NCI-H82 (cell line): ENCODE data around the gene POLDIP3.

Source experiments
- DNase-seq: peaks from one replicate; lab custom pipeline; 2025; lab: John Stamatoyannopoulos, UW

POLDIP3 gene

GRCh38 chr22:42614312-42615091 is at the start of gene POLDIP3:
Gene POLDIP3, minus strand, starts transcription at chr22:42614883. Its CDS starts 26 bp downstream, at chr22:42614857.
- DNase-seq: peak; percentile 98

GRCh38 chr22:42661985-42662831 is 47.5 kb upstream of the POLDIP3 start:
- peak; percentile 79 for DNase-seq

DNA sequence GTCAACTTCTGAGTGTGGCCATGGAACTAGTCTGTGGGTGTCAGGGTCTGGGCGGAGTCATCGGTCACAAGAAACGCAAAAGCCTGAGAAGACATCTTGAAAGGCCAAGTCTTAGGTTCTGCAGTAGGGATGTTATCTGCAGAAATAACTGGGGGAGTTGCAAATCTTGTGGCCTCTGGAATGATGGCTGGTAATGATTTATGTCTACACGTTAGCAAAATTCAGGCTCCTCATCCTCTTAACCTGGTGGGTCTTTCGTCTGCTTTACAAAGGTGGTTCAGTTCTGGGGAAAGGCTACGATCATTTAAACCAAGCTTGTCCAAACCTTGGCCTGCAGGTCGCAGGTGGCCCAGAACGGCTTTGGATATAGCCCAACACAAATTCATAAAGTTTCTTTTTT is 41.9 kb upstream of the POLDIP3 start:
- DNase-seq: no peak

DNA sequence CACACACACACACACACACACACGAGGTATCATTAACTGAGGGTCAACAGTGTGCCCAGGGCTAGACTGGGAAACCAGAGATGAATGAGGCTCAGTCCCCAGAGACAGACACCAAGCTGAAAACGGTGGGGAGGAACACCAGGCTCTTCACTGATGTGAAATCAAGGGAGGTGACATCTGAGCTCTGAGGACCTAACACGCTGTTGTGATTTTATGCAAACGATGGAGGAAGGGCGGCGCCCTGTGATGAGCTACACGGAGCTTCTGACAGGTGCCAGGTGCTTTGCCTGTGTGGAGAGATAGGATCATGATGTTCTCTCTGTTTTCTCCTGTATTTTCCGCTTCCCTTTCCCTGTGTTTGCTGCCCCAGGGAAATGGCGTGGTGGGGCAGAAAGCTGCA is 41.0 kb upstream of the POLDIP3 start:
- no peak for DNase-seq

GRCh38 chr22:42654436-42655073 is 39.9 kb upstream of the POLDIP3 start:
- no peak for DNase-seq

- DNase-seq: no peak
These were observed 39.3 kb upstream of the POLDIP3 start for GRCh38 chr22:42653999-42654398.

- no peak for DNase-seq
These were observed 36.5 kb upstream of the POLDIP3 start for GRCh38 chr22:42651134-42651533.

DNA sequence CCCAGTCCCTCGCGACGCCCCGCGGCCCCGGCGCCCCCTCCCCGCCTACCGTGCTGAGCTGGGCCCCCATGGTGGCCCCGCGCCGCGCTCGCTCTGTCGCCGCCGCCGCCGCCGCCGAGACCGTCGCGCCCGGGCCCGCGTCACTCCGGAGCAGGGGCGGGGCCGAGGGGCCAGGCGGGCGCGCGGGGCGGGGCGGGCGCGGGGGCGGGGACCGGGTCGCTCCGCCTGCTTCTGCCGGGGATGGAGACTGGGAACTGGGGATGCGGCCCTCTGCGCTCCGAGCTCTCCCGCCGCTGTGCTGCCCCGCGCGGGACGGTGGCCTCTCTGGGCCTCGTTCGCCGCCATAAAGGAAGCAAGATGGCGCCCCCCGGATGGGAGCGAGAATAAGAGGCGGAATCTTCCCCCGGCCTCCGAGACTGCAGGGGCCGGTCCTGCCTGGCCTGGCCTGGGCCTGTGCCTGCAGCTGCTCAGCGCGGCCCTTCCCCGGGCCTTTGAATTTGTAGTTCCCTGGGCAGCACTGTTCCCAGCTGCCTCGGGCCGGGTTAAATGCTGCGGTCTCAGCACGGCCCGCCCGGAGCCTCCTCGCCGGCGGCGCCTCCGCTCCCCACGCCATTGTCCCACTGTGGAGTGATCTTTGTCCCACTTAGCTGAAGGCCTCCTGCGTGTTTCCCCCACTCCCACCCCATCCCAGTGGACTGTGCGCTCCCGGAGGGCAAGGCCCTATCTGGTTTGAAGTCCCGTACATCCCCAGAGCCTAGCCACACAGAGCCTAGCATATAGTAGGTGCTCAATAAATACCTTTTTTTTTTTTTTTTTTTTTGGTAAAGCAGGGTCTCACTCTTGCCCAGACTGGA is 34.8 kb upstream of the POLDIP3 start, which contains the start of gene CYB5R3:
Gene CYB5R3, minus strand, starts transcription at position 147 of the 854 bp plus-strand sequence. Its CDS starts 77 bp downstream, at position 70.
- peak; percentile 74 for DNase-seq

- DNase-seq: peak; percentile 55
These were observed 33.9 kb upstream of the POLDIP3 start for GRCh38 chr22:42648368-42649245.

DNA sequence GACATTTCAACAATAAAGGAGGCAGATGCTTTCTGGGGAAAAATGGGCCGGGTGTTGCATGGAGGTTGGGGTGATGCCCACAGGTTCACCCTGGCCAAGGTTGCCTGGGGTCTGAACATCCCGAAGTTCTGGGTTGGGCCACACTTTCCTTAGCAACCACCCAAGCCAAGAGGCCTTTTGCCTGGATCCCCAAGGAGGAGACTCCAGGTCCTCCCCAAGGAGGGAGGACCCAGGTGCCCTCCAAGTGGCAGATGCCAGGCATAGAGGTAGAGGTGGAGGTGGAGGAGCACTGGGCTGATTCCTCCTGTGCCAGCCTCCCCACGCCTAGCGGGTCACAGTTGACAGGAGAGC is 33.3 kb upstream of the POLDIP3 start:
- no peak for DNase-seq

DNA sequence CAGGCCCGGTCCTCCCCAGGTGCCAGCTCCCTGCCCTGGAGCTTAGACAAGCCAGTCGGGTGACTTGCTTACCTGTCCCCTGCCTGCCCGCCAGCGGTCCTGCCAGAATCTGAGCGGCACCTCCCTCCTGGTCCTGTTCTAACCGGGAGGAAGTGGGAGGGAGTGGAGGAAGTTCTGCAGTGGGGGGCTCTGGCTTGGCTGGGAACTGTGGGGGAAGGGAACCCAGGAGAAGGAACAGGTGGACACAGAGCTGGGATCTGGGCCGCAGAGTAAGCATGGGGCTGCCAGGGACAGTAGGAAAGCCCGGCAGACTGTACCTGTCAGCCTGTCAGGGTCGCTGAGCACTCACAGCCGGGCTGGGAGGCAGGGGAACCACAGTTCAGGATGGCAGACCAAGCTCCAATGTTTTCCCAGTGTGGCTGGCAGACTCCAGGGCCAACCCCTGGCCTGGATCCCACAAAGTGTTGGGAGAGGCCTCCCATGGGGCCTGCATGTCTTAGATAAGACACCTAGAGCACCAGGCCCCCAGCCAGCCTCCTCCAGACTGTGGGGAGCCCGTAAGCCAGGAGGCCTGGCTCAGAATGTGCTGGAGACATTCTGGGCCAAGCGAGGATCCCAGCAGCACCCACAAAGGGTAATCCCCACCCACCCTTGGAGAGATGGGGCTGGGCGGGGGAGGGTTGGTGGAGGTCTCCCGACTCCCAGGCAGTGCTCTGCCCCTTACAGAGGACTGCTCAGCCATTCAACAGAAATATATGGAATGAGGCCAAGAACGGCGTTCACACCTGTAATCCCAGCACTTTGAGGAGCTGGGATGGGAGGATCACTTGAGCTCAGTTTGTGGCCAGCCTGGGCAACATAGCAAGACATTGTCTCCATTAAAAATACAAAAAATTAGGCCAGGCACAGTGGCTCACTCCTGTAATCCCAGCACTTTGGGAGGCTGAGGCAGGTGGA is 32.2 kb upstream of the POLDIP3 start:
- DNase-seq: no peak

DNA sequence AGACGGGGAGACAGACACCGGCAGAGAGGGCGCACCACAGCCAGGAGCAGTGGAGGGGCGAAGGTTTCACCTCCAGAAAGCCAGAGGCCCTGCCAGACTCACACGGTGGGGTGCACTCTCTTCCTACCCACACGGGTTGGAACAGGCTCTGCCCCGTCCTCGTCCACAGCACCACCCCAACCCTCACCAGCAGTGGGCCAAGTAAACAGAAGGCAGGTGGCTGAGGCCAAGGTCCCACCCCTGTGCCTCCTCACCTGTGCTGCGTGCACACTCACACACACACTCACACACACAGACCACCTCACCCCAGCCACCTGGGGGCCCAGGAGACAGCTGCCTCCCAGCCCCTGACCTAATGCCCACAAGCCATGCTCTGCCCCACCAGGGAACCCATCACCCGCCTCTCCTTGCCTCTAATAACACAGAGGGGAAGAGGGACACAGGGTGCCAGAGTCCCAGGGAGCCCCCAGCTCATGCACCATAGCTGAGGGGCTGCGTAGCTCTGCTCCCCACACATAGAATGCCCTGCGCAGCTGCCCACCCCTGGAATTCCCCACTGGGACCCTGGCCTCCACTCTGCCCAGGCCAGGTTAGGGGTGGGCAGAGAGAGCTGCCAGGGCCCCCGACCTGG is 31.4 kb upstream of the POLDIP3 start:
- no peak for DNase-seq

GRCh38 chr22:42645341-42645937 is 30.8 kb upstream of the POLDIP3 start:
- DNase-seq: peak; percentile 20

DNA sequence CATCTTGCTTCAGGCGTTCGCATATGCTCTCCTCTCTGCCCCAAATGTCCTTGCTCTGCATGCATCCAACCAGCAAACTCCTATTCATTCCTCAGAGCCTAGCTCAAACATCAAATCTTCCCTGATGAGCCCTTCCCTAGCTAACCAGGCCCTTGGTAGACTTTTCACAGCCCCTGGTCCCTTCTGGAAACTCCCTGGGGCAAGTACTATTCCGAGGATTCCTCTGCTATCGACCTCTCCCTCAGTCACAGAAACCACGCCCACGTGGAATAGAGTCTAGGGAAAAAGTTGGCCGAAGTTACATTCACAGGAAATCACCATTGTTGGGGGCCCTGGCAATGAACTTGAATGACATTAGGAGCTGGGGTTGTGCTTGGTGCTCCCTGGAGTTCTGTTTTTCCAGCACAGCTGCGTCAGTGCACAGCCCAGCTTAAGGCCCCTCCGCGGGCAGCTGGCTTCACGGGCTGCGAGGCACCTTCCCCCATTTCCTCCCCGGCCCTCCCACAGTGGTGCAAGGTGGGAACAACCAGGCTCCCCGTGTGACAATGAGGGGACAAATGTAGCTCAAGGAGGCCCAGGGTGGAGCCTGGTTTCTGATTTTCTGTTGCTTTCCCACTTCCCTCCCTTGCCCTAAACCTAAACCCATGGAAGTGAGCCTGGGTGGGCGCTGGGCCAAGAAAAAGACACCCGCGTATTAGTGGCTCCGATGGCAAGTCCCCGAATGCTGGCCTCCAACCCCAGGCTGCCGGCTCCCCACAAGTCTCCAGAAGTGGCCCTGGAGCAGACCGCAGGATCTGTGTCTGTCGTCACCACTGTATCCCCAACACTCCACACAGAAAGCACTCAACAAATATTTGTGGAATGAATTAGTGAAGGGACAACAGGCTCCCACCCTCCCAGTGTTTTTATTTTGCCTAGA is 30.0 kb upstream of the POLDIP3 start:
- peak; percentile 22 for DNase-seq

DNA sequence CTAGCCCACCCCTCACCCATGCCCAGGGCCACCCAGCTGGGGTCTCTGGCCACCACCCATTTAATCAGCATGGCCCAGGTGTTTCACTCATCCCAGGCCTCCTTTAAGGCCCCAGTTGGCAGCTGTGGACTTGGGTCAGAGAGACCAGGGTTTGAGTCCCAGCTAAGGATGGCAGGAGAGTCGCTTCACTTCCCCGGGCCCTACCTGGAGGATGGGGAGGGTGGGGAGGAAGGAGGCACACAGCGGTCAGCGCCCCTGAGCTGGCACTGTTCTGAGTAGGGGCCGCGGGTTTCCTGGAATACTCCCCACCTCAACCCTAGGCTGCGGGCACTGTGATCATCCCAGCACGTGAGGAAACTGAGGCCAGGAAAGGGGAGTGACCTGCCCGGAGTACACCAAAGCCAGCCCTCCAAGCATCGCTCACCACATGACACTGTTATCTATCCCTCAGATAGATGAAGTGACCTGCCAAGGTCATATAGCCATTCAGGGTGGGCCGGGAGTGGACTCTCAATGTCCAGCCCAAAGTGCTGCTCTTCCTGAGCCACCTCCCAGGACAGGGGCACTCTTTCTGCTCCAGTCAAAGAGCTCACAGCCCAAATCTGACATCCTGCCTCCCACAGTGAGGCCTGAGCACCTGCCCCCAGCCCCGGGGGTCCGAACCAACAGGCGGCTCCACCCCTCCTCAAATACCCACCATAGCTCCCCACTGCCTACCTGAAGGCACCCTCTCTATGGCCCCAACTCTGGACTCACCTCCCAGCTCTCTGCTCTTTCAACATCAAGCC is 29.1 kb upstream of the POLDIP3 start:
- DNase-seq: no peak

DNA sequence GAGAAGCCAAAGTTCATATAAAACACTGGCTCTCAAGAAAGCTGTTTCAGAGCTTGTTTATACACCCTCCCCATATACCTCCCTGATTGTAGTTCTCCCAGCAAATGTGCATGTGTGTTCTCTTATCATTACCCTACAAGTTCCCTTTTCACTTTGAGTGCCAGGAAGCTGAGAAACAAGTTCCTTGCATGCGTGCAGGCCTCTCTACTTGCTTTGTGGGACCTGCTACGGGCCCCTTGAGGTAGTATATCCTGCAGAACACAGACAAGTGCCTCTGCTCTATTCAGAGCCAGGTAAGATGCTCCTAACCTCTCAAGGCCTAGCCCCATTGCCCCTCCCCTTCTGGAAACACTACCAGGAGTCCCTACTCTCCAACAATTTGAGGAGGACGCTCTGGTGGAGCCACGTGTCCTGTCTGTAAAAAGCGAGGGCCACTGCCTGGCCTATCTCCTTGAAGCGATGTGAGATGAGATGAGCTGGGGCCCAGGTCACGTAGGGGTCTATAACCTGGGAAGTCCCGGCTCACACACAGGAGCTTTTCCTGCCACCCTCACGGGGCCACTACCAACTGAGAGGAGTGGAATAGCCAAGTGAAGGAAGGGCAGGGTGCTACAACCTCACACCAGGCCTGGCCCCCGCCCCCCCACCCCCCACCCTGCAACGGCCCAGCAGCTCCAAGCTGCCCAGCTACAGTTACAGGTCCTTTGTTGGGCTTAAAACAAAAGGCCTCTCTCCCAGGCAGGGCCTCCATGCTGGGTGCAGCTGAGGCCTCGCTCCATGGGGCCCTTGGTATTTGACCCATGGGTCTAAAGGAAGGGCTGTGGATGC is 28.3 kb upstream of the POLDIP3 start:
- no peak for DNase-seq
